DND-41 (cell line): ENCODE data around the gene DNMT1.
A peak's percentile ranks its signal among the peaks of the same experiment; 100 is the strongest.

Experiments
- ATAC-seq: fragments of 200-7000 bp; cut with Tn5 transposase; 3 replicates; pipeline ENCODE4 v1.9.1; 2021; ENCODE audit warnings: low read depth; ENCODE audit not compliant: insufficient read depth
- DNase-seq: peaks from one replicate; pipeline ENCODE4 v3.0.0-alpha.2; 2020
- H2AFZ ChIP-seq: 2 replicates; pipeline ENCODE4 v1.6.0; 2012; ENCODE audit warnings: low read depth, low read length
- H3K27ac ChIP-seq: 2 replicates; pipeline ENCODE4 v1.5.1; 2012; ENCODE audit warnings: low read length, inconsistent platforms
- H3K27me3 ChIP-seq: fragments of 200-600 bp; sonication (generic); 2 replicates; pipeline ENCODE4 v1.6.0; 2012; ENCODE audit warnings: low read length, mild to moderate bottlenecking, inconsistent platforms; ENCODE audit not compliant: insufficient read depth, poor library complexity
- H3K36me3 ChIP-seq: 2 replicates; pipeline ENCODE4 v1.5.1; 2012; ENCODE audit warnings: low read length, inconsistent platforms; ENCODE audit not compliant: insufficient read depth
- H3K4me1 ChIP-seq: 2 replicates; pipeline ENCODE4 v1.5.1; 2012; ENCODE audit warnings: mild to moderate bottlenecking, low read length; ENCODE audit not compliant: insufficient read depth
- H3K4me2 ChIP-seq: 2 replicates; pipeline ENCODE4 v1.6.0; 2012; ENCODE audit warnings: mild to moderate bottlenecking, moderate library complexity, low read length, inconsistent platforms; ENCODE audit not compliant: insufficient read depth
- H3K4me3 ChIP-seq, 2 experiments: fragments of 200-600 bp in 1 of 2; shearing (Covaris generic) in 1 of 2; 2 replicates each; pipeline ENCODE4 v1.5.1; 2012 to 2016; ENCODE audit warnings: inconsistent platforms in 2 of 2, low read length in 2 of 2, mild to moderate bottlenecking in 2 of 2, low read depth in 1 of 2, moderate library complexity in 1 of 2
- H3K79me2 ChIP-seq: 2 replicates; pipeline ENCODE4 v1.6.0; 2012; ENCODE audit warnings: low read length, inconsistent platforms; ENCODE audit not compliant: insufficient read depth
- H3K9ac ChIP-seq: 2 replicates; pipeline ENCODE4 v1.6.0; 2012; ENCODE audit warnings: low read depth, mild to moderate bottlenecking, inconsistent platforms, low read length, moderate library complexity
- H3K9me3 ChIP-seq: 2 replicates; pipeline ENCODE4 v1.5.1; 2012; ENCODE audit warnings: low read length, moderate library complexity, mild to moderate bottlenecking, inconsistent platforms; ENCODE audit not compliant: insufficient read depth, severe bottlenecking
- H4K20me1 ChIP-seq: 2 replicates; pipeline ENCODE4 v1.6.0; 2012; ENCODE audit warnings: low read length; ENCODE audit not compliant: insufficient read depth
- CTCF ChIP-seq: IDR thresholded peaks from 2 replicates; pipeline ENCODE4 v1.5.1; 2012; ENCODE audit warnings: borderline replicate concordance, low read length, moderate library complexity, mild to moderate bottlenecking; ENCODE audit not compliant: poor library complexity, severe bottlenecking; ENCODE audit errors: extremely low read depth
- EZH2 ChIP-seq: IDR thresholded peaks from 3 replicates; pipeline ENCODE4 v1.6.1; 2012; ENCODE audit warnings: borderline replicate concordance, low read depth, mild to moderate bottlenecking, moderate library complexity, low read length, inconsistent platforms; ENCODE audit not compliant: severe bottlenecking

Gene DNMT1

GRCh38 chr19:10211691-10212090, 16.9 kb upstream of the DNMT1 start:
- H3K4me3 ChIP-seq, result no peak overlapping the region
- no peak overlapping the region for H3K27ac ChIP-seq
- no peaks in the 10 kb centered on the region for H3K36me3 ChIP-seq
- no peak overlapping the region for H2AFZ ChIP-seq
- H4K20me1 ChIP-seq, result no peaks in the 10 kb centered on the region
- no peak overlapping the region for H3K9ac ChIP-seq
- H3K4me1 ChIP-seq, result no peaks in the 10 kb centered on the region
- TF ChIP-seq EZH2 (no peak), CTCF (no peak)
- H3K9me3 ChIP-seq, result no peaks in the 10 kb centered on the region
- no peaks in the 10 kb centered on the region for H3K27me3 ChIP-seq
- DNase-seq (no peak), ATAC-seq (no peak)
- no peaks in the 10 kb centered on the region for H3K79me2 ChIP-seq
- H3K4me2 ChIP-seq, result no peak overlapping the region

- TF ChIP-seq CTCF, result no peak
- no peak for TF ChIP-seq EZH2
- Histone ChIP-seq H3K9me3 (no peaks in the 10 kb centered on the region), H3K36me3 (no peaks in the 10 kb centered on the region), H2AFZ (no peak overlapping the region), H3K4me2 (no peak overlapping the region), H3K79me2 (no peaks in the 10 kb centered on the region), H3K9ac (no peak overlapping the region), H3K27ac (no peak overlapping the region), H4K20me1 (no peaks in the 10 kb centered on the region), H3K4me1 (no peaks in the 10 kb centered on the region), H3K27me3 (no peaks in the 10 kb centered on the region), H3K4me3 (no peak overlapping the region)
- DNase-seq (no peak), ATAC-seq (no peak)
Observed at GRCh38 chr19:10211061-10211460, 16.3 kb upstream of the DNMT1 start.

- no peak for DNase-seq
- Histone ChIP-seq H4K20me1 (no peaks in the 10 kb centered on the region), H3K9me3 (no peaks in the 10 kb centered on the region), H3K36me3 (no peaks in the 10 kb centered on the region), H3K4me2 (no peak overlapping the region), H3K4me1 (no peaks in the 10 kb centered on the region), H3K79me2 (no peaks in the 10 kb centered on the region), H2AFZ (no peak overlapping the region), H3K9ac (no peak overlapping the region), H3K27me3 (no peaks in the 10 kb centered on the region), H3K4me3 (no peak overlapping the region), H3K27ac (no peak overlapping the region)
- no peak for TF ChIP-seq CTCF
- no peak for TF ChIP-seq EZH2
- no peak for ATAC-seq
Observed at GRCh38 chr19:10209315-10209714, 14.6 kb upstream of the DNMT1 start.

- DNase-seq, result peak; percentile 21
Observed at GRCh38 chr19:10207026-10207425, 12.3 kb upstream of the DNMT1 start.

More at GRCh38 chr19:10207026-10207425, 12.3 kb upstream of the DNMT1 start:
- no peaks in the 10 kb centered on the region for H3K9me3 ChIP-seq
- no peak overlapping the region for H2AFZ ChIP-seq
- no peaks in the 10 kb centered on the region for H3K4me1 ChIP-seq
- H3K27me3 ChIP-seq, result no peaks in the 10 kb centered on the region
- TF ChIP-seq CTCF, result no peak
- TF ChIP-seq EZH2, result no peak
- H3K4me2 ChIP-seq, result no peak overlapping the region
- no peaks in the 10 kb centered on the region for H4K20me1 ChIP-seq
- no peak overlapping the region for H3K9ac ChIP-seq
- H3K27ac ChIP-seq, result no peak overlapping the region
- H3K4me3 ChIP-seq, result no peak overlapping the region
- H3K36me3 ChIP-seq, result no peaks in the 10 kb centered on the region
- no peaks in the 10 kb centered on the region for H3K79me2 ChIP-seq
- ATAC-seq, result peak; percentile 52; the same call in 1 of the 3 replicates
